Stimulated activated CD4-positive, alpha-beta T cell treated with anti-CD3 and anti-CD28 coated beads, Interleukin-12 subunit alpha, Interleukin-12 subunit beta, amount 100 ng/mL, for 24 hours (primary cell): ENCODE data around the gene NDUFA12.

Experiments
- DNase-seq, 2 experiments: peaks; one replicate each; pipeline ENCODE4 v3.0.0-alpha.2; 2020; ENCODE audit warnings: low read depth in 2 of 2

The NDUFA12 gene

GRCh38 chr12:94940771-94941170, 62.7 kb downstream of the NDUFA12 start:
- DNase-seq: no peak

GRCh38 chr12:94938583-94938982, 64.9 kb downstream of the NDUFA12 start:
- no peak for DNase-seq

GRCh38 chr12:94930772-94931171, 72.7 kb downstream of the NDUFA12 start:
- no peak for DNase-seq

- no peak for DNase-seq
Measured at GRCh38 chr12:94930216-94930654, 73.3 kb downstream of the NDUFA12 start.

GRCh38 chr12:94929780-94930179, 73.7 kb downstream of the NDUFA12 start:
- DNase-seq: no peak

- DNase-seq: no peak
Measured at GRCh38 chr12:94925729-94926128, 77.8 kb downstream of the NDUFA12 start.

GRCh38 chr12:94925206-94925605, 78.3 kb downstream of the NDUFA12 start:
- no peak for DNase-seq

GRCh38 chr12:94922561-94922960, 80.9 kb downstream of the NDUFA12 start:
- DNase-seq: no peak
